ENCODE results near the gene G0S2.

G0S2 gene

GRCh38 chr1:209678981-209679539 is 3.8 kb downstream of the G0S2 start:
- CTCF ChIA-PET, result interaction anchor here (1.5 kb wide), 1 partner anchor 10 kb away, joined by 4 read pairs; no protein-coding TSS in a partner anchor
- Histone ChIP-seq H3K27ac (ENCODE audit: extremely low read depth, low read depth, low read length) (no peak overlapping the region), H3K9me3 (ENCODE audit: control insufficient read depth, insufficient read depth, low read depth, low read length) (no peaks in the 10 kb centered on the region), H3K4me1 (ENCODE audit: control insufficient read depth, insufficient read depth, low read length) (no peaks in the 10 kb centered on the region; the same call in 1 of the 2 replicates), H3K36me3 (ENCODE audit: control insufficient read depth in 2 of 2, insufficient read depth in 1 of 2, low read length in 2 of 2) (no peaks in the 10 kb centered on the region), H3K4me3 (ENCODE audit: low read depth, low read length) (no peak overlapping the region)
- POLR2A ChIA-PET, result no interaction called here
- no peak for TF ChIP-seq ZNF530 (tag by site-specific recombination; IDR thresholded peaks at IDR 0.05; ENCODE audit: low read depth)
- TF ChIP-seq ZNF776 (tag by site-specific recombination; IDR thresholded peaks at IDR 0.05; ENCODE audit: borderline replicate concordance), result no peak
- no peak for TF ChIP-seq ZNF132 (tag by site-specific recombination; IDR thresholded peaks at IDR 0.05; ENCODE audit: borderline replicate concordance)
- no peak for TF ChIP-seq HOXA7 (CRISPR knock-in tag; IDR thresholded peaks at IDR 0.05; ENCODE audit: borderline replicate concordance)
- no peak for TF ChIP-seq YY2 (tag by site-specific recombination; IDR thresholded peaks at IDR 0.05)
- no peak for TF ChIP-seq ZNF76 (tag by site-specific recombination; IDR thresholded peaks at IDR 0.05; ENCODE audit: borderline replicate concordance, low read depth)
- no peak for TF ChIP-seq HOXC10 (CRISPR knock-in tag; IDR thresholded peaks at IDR 0.05)
- no peak for TF ChIP-seq BCL6B (tag by site-specific recombination; IDR thresholded peaks at IDR 0.05)
- no peak for TF ChIP-seq ZNF624 (tag by site-specific recombination; IDR thresholded peaks at IDR 0.05)
- TF ChIP-seq ZNF558 (tag by site-specific recombination; IDR thresholded peaks at IDR 0.05), result no peak
- no peak for TF ChIP-seq ZNF473 (tag by site-specific recombination; IDR thresholded peaks at IDR 0.05)
- TF ChIP-seq MEIS1 (CRISPR knock-in tag; IDR thresholded peaks at IDR 0.05; ENCODE audit: borderline replicate concordance), result no peak
- TF ChIP-seq KLF9 (tag by site-specific recombination; IDR thresholded peaks at IDR 0.05; ENCODE audit: low read depth), result no peak
- TF ChIP-seq KLF10 (tag by site-specific recombination; IDR thresholded peaks at IDR 0.05), result no peak
- TF ChIP-seq ZNF121 (tag by site-specific recombination; IDR thresholded peaks at IDR 0.05), result no peak
- no peak for TF ChIP-seq ZNF521 (tag by site-specific recombination; IDR thresholded peaks at IDR 0.05)
- no peak for TF ChIP-seq PBX3 (CRISPR knock-in tag; IDR thresholded peaks at IDR 0.05)
- TF ChIP-seq ZFP41 (tag by site-specific recombination; IDR thresholded peaks at IDR 0.05; ENCODE audit: borderline replicate concordance), result no peak
- TF ChIP-seq ZNF324 (tag by site-specific recombination; IDR thresholded peaks at IDR 0.05), result no peak

GRCh38 chr1:209685821-209686220 is 10.6 kb downstream of the G0S2 start:
- Histone ChIP-seq H3K4me1 (ENCODE audit: control insufficient read depth, insufficient read depth, low read length) (no peaks in the 10 kb centered on the region), H3K27ac (ENCODE audit: extremely low read depth, low read depth, low read length) (no peak overlapping the region), H3K36me3 (ENCODE audit: control insufficient read depth in 2 of 2, insufficient read depth in 1 of 2, low read length in 2 of 2) (no peaks in the 10 kb centered on the region), H3K4me3 (ENCODE audit: low read depth, low read length) (no peak overlapping the region), H3K9me3 (ENCODE audit: control insufficient read depth, insufficient read depth, low read depth, low read length) (no peaks in the 10 kb centered on the region)
- CTCF ChIA-PET, result interaction anchor here (0.9 to 1.1 kb wide), 2 partner anchors 13 to 57 kb away, joined by 3 to 5 read pairs; no protein-coding TSS in a partner anchor
- TF ChIP-seq ZNF132 (tag by site-specific recombination; IDR thresholded peaks at IDR 0.05; ENCODE audit: borderline replicate concordance) (no peak), ZNF513 (tag by site-specific recombination; IDR thresholded peaks at IDR 0.05) (no peak)
- POLR2A ChIA-PET, result no interaction called here
